ENCODE results near the gene INTS11.

INTS11 gene

DNA sequence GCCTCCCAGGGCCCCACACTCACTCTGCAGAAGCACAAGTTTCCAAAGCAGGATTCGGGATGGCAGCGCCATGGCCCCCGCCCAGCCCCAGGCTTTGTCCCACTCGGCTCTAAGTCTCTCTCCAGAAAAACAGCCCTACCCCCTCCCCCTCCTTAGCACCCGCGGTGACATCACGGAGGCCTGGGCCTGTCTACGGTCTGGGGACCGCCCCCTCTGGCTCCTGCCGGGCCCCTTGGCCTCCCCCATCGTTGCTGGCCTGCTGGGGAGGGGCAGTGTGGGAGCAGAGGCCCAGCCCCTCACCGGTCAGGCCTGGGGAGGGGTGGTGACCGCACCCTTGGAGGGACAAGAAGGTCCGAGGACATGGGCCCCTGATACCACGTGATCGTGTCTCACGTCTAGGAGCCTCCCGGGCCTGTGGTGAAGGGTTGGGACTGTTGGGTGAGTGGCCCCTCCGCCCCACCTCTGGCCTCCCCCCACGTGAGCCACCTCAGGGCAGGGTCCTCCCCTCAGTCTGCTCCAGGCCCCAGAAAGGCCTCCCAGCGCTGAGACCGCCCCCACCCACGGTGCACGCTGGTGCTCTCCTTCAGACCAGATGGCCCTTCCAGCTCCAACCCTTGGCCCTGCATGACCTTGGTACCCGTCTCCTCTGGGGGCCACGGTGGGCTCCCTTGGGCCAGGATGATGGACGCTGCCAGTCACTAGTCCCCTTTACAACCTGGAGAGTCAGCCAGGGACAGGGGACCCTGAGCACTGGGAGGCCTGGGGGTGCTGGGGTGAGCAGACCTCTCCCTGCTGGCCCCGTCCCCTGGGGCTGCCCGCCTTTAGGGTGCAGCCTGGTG, 34.2 kb upstream of the INTS11 start, which contains the start of gene MXRA8:
MXRA8 (minus strand) TSS at position 123 of the 839 bp plus-strand sequence; CDS start at position 72, 51 bp downstream.
- Histone ChIP-seq H3K9me2 (ENCODE audit: low read depth, low read length) (no peaks in the 10 kb centered on the region), H2AFZ (ENCODE audit: low read length) (no peak within 1 kb of the TSS), H3K4me2 (ENCODE audit: low read length) (peak within 1 kb of the TSS; percentile 23; the same call in 1 of the 2 replicates), H3K79me2 (ENCODE audit: insufficient read depth, low read length) (no peaks in the 10 kb centered on the region), H3K27ac (ENCODE audit: low read depth, low read length, poor library complexity, severe bottlenecking) (no peak within 1 kb of the TSS), H3K36me3 (ENCODE audit: insufficient read depth, low read length) (no peaks in the 10 kb centered on the region), H3K9me3 (ENCODE audit: low read length) (no peaks in the 10 kb centered on the region), H3K9ac (ENCODE audit: low read length) (no peak within 1 kb of the TSS), H3K27me3 (ENCODE audit: insufficient read depth, low read length) (peaks cover 7% of the 10 kb centered on the region; the same call in 1 of the 2 replicates), H3K4me1 (ENCODE audit: insufficient read depth, low read length, severe bottlenecking) (peaks cover 6% of the 10 kb centered on the region), H3K4me3 (ENCODE audit: low read depth, low read length, poor library complexity, severe bottlenecking) (no peak within 1 kb of the TSS), H3F3A (ENCODE audit: insufficient read depth, low read length) (no peaks in the 10 kb centered on the region), H4K20me1 (ENCODE audit: insufficient read depth, low read length) (no peaks in the 10 kb centered on the region)
- no peak for TF ChIP-seq CTCF (IDR thresholded peaks at IDR 0.05; ENCODE audit: low read length)
- no peak for TF ChIP-seq EZH2 (IDR thresholded peaks at IDR 0.05; ENCODE audit: borderline replicate concordance, low read length)

- H3K4me3 ChIP-seq (ENCODE audit: low read depth, low read length, poor library complexity, severe bottlenecking) = no peak overlapping the region
- H3K36me3 ChIP-seq (ENCODE audit: insufficient read depth, low read length) = no peaks in the 10 kb centered on the region
- peaks cover 7% of the 10 kb centered on the region; the same call in 1 of the 2 replicates for H3K27me3 ChIP-seq (ENCODE audit: insufficient read depth, low read length)
- no peaks in the 10 kb centered on the region for H3K79me2 ChIP-seq (ENCODE audit: insufficient read depth, low read length)
- no peak overlapping the region for H2AFZ ChIP-seq (ENCODE audit: low read length)
- H3K4me2 ChIP-seq (ENCODE audit: low read length) = 0 out of 2 replicates have a peak overlapping the region, but pooled peaks have one; percentile 23
- TF ChIP-seq CTCF (IDR thresholded peaks at IDR 0.05; ENCODE audit: low read length) = no peak
- no peak for TF ChIP-seq EZH2 (IDR thresholded peaks at IDR 0.05; ENCODE audit: borderline replicate concordance, low read length)
- peaks cover 6% of the 10 kb centered on the region for H3K4me1 ChIP-seq (ENCODE audit: insufficient read depth, low read length, severe bottlenecking)
- H3K9me3 ChIP-seq (ENCODE audit: low read length) = no peaks in the 10 kb centered on the region
- H4K20me1 ChIP-seq (ENCODE audit: insufficient read depth, low read length) = no peaks in the 10 kb centered on the region
- H3K9me2 ChIP-seq (ENCODE audit: low read depth, low read length) = no peaks in the 10 kb centered on the region
- H3K27ac ChIP-seq (ENCODE audit: low read depth, low read length, poor library complexity, severe bottlenecking) = no peak overlapping the region
- H3K9ac ChIP-seq (ENCODE audit: low read length) = no peak overlapping the region
- H3F3A ChIP-seq (ENCODE audit: insufficient read depth, low read length) = no peaks in the 10 kb centered on the region
Measured at GRCh38 chr1:1357871-1358432, 33.5 kb upstream of the INTS11 start.

GRCh38 chr1:1356796-1357401, 32.4 kb upstream of the INTS11 start:
- TF ChIP-seq CTCF (IDR thresholded peaks at IDR 0.05; ENCODE audit: low read length) = no peak
- no peak for TF ChIP-seq EZH2 (IDR thresholded peaks at IDR 0.05; ENCODE audit: borderline replicate concordance, low read length)
- Histone ChIP-seq H3K9me3 (ENCODE audit: low read length) (no peaks in the 10 kb centered on the region), H3K27me3 (ENCODE audit: insufficient read depth, low read length) (peaks cover 13% of the 10 kb centered on the region; the same call in 1 of the 2 replicates), H3K9me2 (ENCODE audit: low read depth, low read length) (no peaks in the 10 kb centered on the region), H3K4me1 (ENCODE audit: insufficient read depth, low read length, severe bottlenecking) (peaks cover 6% of the 10 kb centered on the region), H3K4me2 (ENCODE audit: low read length) (no peak overlapping the region), H3K79me2 (ENCODE audit: insufficient read depth, low read length) (no peaks in the 10 kb centered on the region), H3F3A (ENCODE audit: insufficient read depth, low read length) (no peaks in the 10 kb centered on the region; the same call in 1 of the 2 replicates), H4K20me1 (ENCODE audit: insufficient read depth, low read length) (no peaks in the 10 kb centered on the region), H3K4me3 (ENCODE audit: low read depth, low read length, poor library complexity, severe bottlenecking) (no peak overlapping the region), H2AFZ (ENCODE audit: low read length) (no peak overlapping the region), H3K27ac (ENCODE audit: low read depth, low read length, poor library complexity, severe bottlenecking) (no peak overlapping the region), H3K36me3 (ENCODE audit: insufficient read depth, low read length) (no peaks in the 10 kb centered on the region), H3K9ac (ENCODE audit: low read length) (no peak overlapping the region)

Data from OCI-LY1 (cell line).